ENCODE data around the gene NSMF.
A peak's percentile ranks its signal among the peaks of the same experiment; 100 is the strongest.

The NSMF gene

DNA sequence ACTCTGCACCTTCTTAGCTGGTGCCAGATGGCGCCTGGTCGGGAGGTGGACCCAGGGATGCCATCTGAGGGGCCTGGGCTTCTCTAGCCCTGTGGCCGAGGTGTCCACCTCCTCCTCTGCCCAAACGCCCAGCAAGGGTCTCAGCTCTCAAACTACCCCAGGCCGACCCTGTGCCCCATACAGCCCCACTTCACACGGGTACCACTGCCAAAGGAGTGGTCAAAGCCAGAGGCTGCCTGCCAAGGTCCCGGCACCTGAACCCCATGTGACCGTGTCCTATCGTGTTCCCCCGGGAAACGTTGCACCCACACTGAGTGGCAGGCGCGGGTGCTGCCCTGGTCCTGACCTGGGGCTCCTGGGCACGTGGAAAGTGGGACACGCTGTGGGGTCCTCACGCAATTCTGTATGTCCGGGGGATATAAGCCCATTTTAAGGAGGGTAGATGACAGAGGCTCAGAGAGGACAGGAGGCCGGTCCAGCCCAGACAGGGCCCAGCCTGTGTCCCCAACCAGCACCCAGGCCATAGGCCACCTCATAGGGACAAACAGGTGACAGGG lies 19.9 kb downstream of the NSMF start:
- no peaks in the 10 kb centered on the region for H3K9me3 ChIP-seq (ENCODE audit: severe bottlenecking)
- TF ChIP-seq, protein P1, sequence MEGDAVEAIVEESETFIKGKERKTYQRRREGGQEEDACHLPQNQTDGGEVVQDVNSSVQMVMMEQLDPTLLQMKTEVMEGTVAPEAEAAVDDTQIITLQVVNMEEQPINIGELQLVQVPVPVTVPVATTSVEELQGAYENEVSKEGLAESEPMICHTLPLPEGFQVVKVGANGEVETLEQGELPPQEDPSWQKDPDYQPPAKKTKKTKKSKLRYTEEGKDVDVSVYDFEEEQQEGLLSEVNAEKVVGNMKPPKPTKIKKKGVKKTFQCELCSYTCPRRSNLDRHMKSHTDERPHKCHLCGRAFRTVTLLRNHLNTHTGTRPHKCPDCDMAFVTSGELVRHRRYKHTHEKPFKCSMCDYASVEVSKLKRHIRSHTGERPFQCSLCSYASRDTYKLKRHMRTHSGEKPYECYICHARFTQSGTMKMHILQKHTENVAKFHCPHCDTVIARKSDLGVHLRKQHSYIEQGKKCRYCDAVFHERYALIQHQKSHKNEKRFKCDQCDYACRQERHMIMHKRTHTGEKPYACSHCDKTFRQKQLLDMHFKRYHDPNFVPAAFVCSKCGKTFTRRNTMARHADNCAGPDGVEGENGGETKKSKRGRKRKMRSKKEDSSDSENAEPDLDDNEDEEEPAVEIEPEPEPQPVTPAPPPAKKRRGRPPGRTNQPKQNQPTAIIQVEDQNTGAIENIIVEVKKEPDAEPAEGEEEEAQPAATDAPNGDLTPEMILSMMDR (IDR thresholded peaks at IDR 0.05; ENCODE audit: low read depth, low read length), result no peak
- H3K36me3 ChIP-seq, result no peaks in the 10 kb centered on the region
- peak; percentile 79 for DNase-seq
- no peak overlapping the region for H3K4me3 ChIP-seq (ENCODE audit: low read depth, low read length)
- H3K27ac ChIP-seq, result peak overlapping the region; percentile 81
- H3K27me3 ChIP-seq (ENCODE audit: insufficient read depth, low read depth, severe bottlenecking), result no peaks in the 10 kb centered on the region

DNA sequence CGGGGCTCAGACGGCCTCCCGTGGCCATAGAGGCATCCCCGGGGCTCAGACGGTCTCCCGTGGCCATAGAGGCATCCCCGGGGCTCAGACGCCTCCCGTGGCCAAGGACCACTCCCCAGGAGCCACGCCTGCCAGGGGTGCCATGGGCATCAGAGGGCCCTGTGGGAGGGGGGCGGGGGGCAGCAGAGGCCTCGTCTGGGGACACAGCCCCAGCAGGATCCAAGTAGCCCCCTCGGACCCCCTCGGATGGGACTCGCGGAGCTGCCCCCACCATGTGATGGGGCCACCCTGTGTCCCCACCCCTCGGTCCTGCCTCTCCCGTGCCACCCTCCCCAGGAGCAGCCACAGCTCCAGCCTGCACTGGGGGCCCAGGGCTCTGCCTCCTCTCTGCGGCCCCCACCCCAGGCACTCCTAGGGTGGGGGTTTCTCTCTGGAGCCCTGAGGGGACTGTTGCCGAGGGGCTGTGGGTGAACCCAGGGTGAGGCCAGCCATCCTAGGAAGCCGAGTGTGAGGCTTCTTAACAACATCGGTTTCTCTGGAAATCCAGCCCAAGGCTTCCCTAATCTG lies 20.5 kb downstream of the NSMF start:
- TF ChIP-seq, protein P1 (IDR thresholded peaks at IDR 0.05; ENCODE audit: low read depth, low read length), result no peak
- Histone ChIP-seq H3K4me3 (ENCODE audit: low read depth, low read length) (no peak overlapping the region; the same call in 1 of the 2 replicates), H3K9me3 (ENCODE audit: severe bottlenecking) (no peaks in the 10 kb centered on the region), H3K27ac (peak overlapping the region; percentile 81), H3K27me3 (ENCODE audit: insufficient read depth, low read depth, severe bottlenecking) (no peaks in the 10 kb centered on the region), H3K36me3 (no peaks in the 10 kb centered on the region)
- no peak for DNase-seq

DNA sequence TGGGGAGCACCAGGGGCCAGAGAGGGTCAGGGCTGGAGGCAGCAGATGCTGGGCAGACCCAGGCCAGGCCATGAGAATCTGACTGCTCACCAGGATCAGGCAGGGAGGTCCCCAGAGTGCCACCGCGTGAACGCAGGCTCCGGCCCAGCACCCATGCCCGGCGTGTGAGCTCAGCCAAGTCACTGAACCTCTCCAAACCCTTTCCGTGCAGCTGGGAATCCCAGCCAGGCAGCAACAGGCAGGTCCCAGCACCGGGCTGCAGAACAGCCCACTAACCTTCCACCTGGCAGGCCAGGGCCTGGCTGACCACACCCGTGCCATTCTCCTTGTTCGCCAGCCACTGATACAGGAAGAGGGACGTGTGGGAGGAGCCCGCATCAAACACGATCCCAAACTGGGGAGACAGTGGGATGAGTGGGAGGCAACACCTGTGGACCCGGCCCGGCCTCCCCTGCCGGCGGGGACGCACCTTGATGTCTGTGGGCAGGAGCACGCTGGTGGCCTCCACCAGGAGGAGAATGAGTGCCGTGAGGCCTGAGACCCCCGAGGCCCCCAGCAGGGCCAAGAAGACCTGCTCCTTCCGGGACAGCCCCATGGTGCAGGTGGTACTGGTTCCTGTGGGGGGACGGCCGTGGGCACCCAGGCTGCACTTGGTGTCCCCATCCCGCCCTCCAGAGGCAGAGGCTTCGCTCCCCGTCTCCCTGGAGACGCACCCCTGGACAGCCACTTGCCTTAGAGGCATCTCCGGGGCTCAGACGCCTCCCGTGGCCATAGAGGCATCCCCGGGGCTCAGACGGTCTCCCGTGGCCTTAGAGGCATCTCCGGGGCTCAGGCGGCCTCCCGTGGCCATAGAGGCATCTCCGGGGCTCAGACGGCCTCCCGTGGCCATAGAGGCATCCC lies 21.2 kb downstream of the NSMF start:
- H3K9me3 ChIP-seq (ENCODE audit: severe bottlenecking), result no peaks in the 10 kb centered on the region
- H3K27me3 ChIP-seq (ENCODE audit: insufficient read depth, low read depth, severe bottlenecking), result no peaks in the 10 kb centered on the region
- no peaks in the 10 kb centered on the region for H3K36me3 ChIP-seq
- H3K4me3 ChIP-seq (ENCODE audit: low read depth, low read length), result no peak overlapping the region
- TF ChIP-seq, protein P1 (IDR thresholded peaks at IDR 0.05; ENCODE audit: low read depth, low read length), result no peak
- no peak overlapping the region for H3K27ac ChIP-seq
- DNase-seq, result no peak

- no peaks in the 10 kb centered on the region for H3K9me3 ChIP-seq (ENCODE audit: severe bottlenecking)
- no peak overlapping the region for H3K4me3 ChIP-seq (ENCODE audit: low read depth, low read length)
- H3K27me3 ChIP-seq (ENCODE audit: insufficient read depth, low read depth, severe bottlenecking), result no peaks in the 10 kb centered on the region
- no peak overlapping the region for H3K27ac ChIP-seq
- DNase-seq, result no peak
- TF ChIP-seq, protein P1 (IDR thresholded peaks at IDR 0.05; ENCODE audit: low read depth, low read length), result no peak
- no peaks in the 10 kb centered on the region for H3K36me3 ChIP-seq
Observed at GRCh38 chr9:137436761-137437600, 22.2 kb downstream of the NSMF start.

DNA sequence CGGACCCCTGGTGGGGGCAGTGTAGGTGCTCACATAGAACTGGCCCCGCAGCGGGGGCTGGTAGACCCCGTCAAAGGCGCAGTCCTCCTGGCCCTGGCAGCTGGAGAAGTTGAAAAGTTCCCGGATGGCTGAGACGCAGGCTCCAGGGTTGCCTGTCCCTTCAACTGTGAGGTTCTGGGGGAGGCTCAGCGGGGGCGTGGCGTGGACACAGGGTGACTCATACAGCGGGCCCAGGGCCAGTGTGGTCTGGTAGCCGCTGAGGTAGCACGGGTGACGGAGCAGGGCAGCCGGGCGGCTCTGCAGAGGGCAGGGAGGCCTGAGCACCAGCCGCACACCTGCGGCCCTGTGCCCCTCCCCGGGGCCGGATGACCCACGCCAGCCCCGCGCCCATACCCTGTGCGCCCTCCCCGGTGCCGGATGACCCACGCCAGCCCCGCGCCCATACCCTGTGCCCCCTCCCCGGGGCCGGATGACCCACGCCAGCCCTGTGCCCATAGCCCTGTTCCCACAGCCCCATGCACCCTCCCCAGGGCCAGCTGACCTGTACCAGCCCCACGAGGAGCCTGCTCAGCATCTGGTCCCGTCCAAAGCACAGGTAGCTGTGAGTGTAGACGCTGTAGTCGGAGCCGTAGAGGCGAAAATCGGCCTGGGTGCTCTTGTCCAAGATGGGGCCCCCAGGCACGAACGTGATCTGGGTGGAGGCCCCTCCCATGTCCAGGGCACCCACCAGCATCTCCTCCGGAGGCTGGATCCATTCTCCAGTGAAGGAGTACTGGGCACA lies 23.0 kb downstream of the NSMF start:
- H3K4me3 ChIP-seq (ENCODE audit: low read depth, low read length), result no peak overlapping the region
- TF ChIP-seq, protein P1 (IDR thresholded peaks at IDR 0.05; ENCODE audit: low read depth, low read length), result no peak
- H3K27me3 ChIP-seq (ENCODE audit: insufficient read depth, low read depth, severe bottlenecking), result no peaks in the 10 kb centered on the region
- H3K36me3 ChIP-seq, result no peaks in the 10 kb centered on the region
- H3K27ac ChIP-seq, result no peak overlapping the region
- DNase-seq, result no peak
- no peaks in the 10 kb centered on the region for H3K9me3 ChIP-seq (ENCODE audit: severe bottlenecking)

Data from WERI-Rb-1 (cell line).